OCI-LY1 (cell line): ENCODE data around the gene LARP1.

Experiments
- CTCF ChIP-seq: fragments of 200-600 bp; sonication (generic), shearing (Covaris generic); IDR thresholded peaks from 2 replicates; pipeline ENCODE4 v1.5.1; 2017; ENCODE audit warnings: mild to moderate bottlenecking, antibody characterized with exemption, low read length, moderate library complexity, mixed read lengths
- EZH2 ChIP-seq: fragments of 200-600 bp; sonication (generic), shearing (Covaris generic); IDR thresholded peaks from 2 replicates; pipeline ENCODE4 v1.8.0; 2017; ENCODE audit warnings: borderline replicate concordance, mixed run types, mild to moderate bottlenecking, antibody characterized with exemption, low read length, moderate library complexity, mixed read lengths

GRCh38 chr5:154778534-154778933 lies 23.4 kb downstream of the LARP1 start:
- TF ChIP-seq CTCF (no peak), EZH2 (no peak)
